Heart left ventricle (tissue), 16 donors: ENCODE results near the gene ALK. TPM values are rescaled to one million over a fixed set of nuclear protein-coding genes. Genes with fewer than 3 reads are reported as not detected.

Experiments used
- ATAC-seq, 4 donors: fragments of 200-7000 bp; cut with Tn5 transposase; one replicate each; pipeline ENCODE4 v1.9.1; 2020 to 2022; ENCODE audit warnings: moderate library complexity in 4 of 4, mild to moderate bottlenecking in 3 of 4, moderate number of reproducible peaks in 1 of 4
- DNase-seq, 5 donors: peaks; one replicate each; pipeline ENCODE4 v3.0.0-alpha.2; 2020
- H3K27ac ChIP-seq, 12 donors: fragments of 200-600 bp; sonication (generic) in 4 of 12; one replicate each; pipeline versions ENCODE4 v1.5.0 to v1.8.0; 2016 to 2022; ENCODE audit warnings: mild to moderate bottlenecking in 2 of 12
- H3K27me3 ChIP-seq, 9 donors: fragments of 200-600 bp; sonication (generic) in 2 of 9; one replicate each; pipeline versions ENCODE4 v1.5.1 to v1.8.0; 2016 to 2022; ENCODE audit warnings: mild to moderate bottlenecking in 3 of 9
- H3K36me3 ChIP-seq, 9 donors: fragments of 200-600 bp; sonication (generic) in 2 of 9; one replicate each; pipeline versions ENCODE4 v1.5.0 to v1.8.0; 2018 to 2022; ENCODE audit warnings: mild to moderate bottlenecking in 2 of 9
- H3K4me1 ChIP-seq, 12 donors: fragments of 200-600 bp; sonication (generic) in 4 of 12; one replicate each; pipeline versions ENCODE4 v1.5.0 to v1.8.0; 2016 to 2022; ENCODE audit warnings: mild to moderate bottlenecking in 3 of 12
- H3K4me3 ChIP-seq, 12 donors: fragments of 200-600 bp; sonication (generic) in 4 of 12; one replicate each; pipeline versions ENCODE4 v1.5.0 to v1.8.0; 2017 to 2022; ENCODE audit warnings: mild to moderate bottlenecking in 9 of 12, moderate library complexity in 4 of 12
- H3K9me3 ChIP-seq, 12 donors: fragments of 200-600 bp; sonication (generic) in 4 of 12; one replicate each; pipeline versions ENCODE4 v1.5.0 to v1.8.0; 2016 to 2022; ENCODE audit warnings: mild to moderate bottlenecking in 1 of 12
- CTCF ChIP-seq, 12 donors: fragments of 200-600 bp; sonication (generic) in 4 of 12; IDR thresholded peaks; one replicate each; pipeline versions ENCODE4 v1.5.0 to v1.8.0; 2018 to 2022; ENCODE audit warnings: antibody characterized with exemption in 12 of 12, mild to moderate bottlenecking in 5 of 12
- POLR2A ChIP-seq, 2 donors: fragments of 450-650 bp; IDR thresholded peaks; one replicate each; pipeline ENCODE4 v1.6.1; 2017; ENCODE audit warnings: antibody characterized with exemption in 2 of 2, mild to moderate bottlenecking in 2 of 2, moderate library complexity in 2 of 2
- WGBS, 4 donors: extraction: QIAGEN DNeasy Blood & Tissue Kit in 2 of 4; methylation state at CpG; one replicate each; pipeline versions ENCODE4 v1.1.5 to v1.1.7; 2013 to 2018; 5-methylcytosine and 5-hydroxymethylcytosine counted together
- intact Hi-C, 10 donors: fragments of 100-400 bp; cut with DNase I; formaldehyde crosslinking; loops; one replicate each; pipeline versions ENCODE4 v1.11.1 to v1.14.2; 2022
- polyA plus RNA-seq, 2 donors: library from polyadenylated mRNA; stranded (reverse); fragments of 200-250 nt; gene quantifications; one replicate each; pipeline ENCODE4 v1.2.3, GENCODE V29; 2013
- total RNA-seq, 9 donors: library from RNA; depleted of rRNA in 2 of 9; stranded (reverse); fragments of >200 nt in 2 of 9; fragmentation: NEBNext Ultra II Directional in 3 of 9; extraction: Animal tissue kit (Norgen Biotek cat#: 25700) in 3 of 9; gene quantifications; one replicate each; pipeline versions ENCODE4 v1.1.0 to v1.2.4, GENCODE V29; 2016 to 2023
- donor health status: ischemic (EF 13 %, LVEDD 7.1; RV severe dilation, severe dysfunction).
- donor health status: healthy with polysubstance abuse.
- donor health status: DM: no; HTN: yes; CAD: no.
- donor health status: DM: no; HTN: no; CAD: no.
- donor health status: ischemic (EF 25% LVEDD 6.9; RV normal size, moderate dysfunction).
- donor health status: ischemic (EF 25% LVEDD 5.7; RV mildly dilated, moderate dysfunction).
- donor health status: healthy.
- donor health status: DM: yes; HTN: yes; CAD: no.
- donor health status: ischemic (EF 35%, LVEDD 5.7; RV mildly dilated, moderate dysfunction).
- donor health status: nonischemic (EF 11% LVEDD 7.7; RV severe dilation, severe dysfunction).
- donor health status: DM: yes; HTN: yes; CAD: no.
- donor health status: PGD.
- donor health status: ischemic (EF 29% LVEDD 5.4; RV normal size, mild dysfunction).
- donor health status: nonischemic (EF 23%, LVEDD 6.1; RV moderate dilation, normal function).

ALK gene
- total and polyA plus RNA-seq, 11 donors, result 0.05 to 0.50 (median 0.13) TPM; not detected in 5

GRCh38 chr2:29615841-29616240, 305.5 kb downstream of the ALK start:
- TF ChIP-seq POLR2A (IDR thresholded peaks at IDR 0.05) (no peak), CTCF (IDR thresholded peaks at IDR 0.05) (no peak)
- Histone ChIP-seq H3K27ac (no peak overlapping the region), H3K36me3 (no peaks in the 10 kb centered on the region), H3K4me1 (no peaks in the 10 kb centered on the region), H3K27me3 (no peaks in the 10 kb centered on the region), H3K9me3 (no peaks in the 10 kb centered on the region), H3K4me3 (no peak overlapping the region)
- intact Hi-C loops, result no loop called here
- WGBS, 4 donors, result 75 to 77% (median 75%) methylated on average over 6 of the region's 6 CpGs
- ATAC-seq (no peak), DNase-seq (no peak)

- TF ChIP-seq POLR2A (IDR thresholded peaks at IDR 0.05) (no peak), CTCF (IDR thresholded peaks at IDR 0.05) (no peak)
- Histone ChIP-seq H3K4me1 (no peaks in the 10 kb centered on the region), H3K9me3 (no peaks in the 10 kb centered on the region), H3K4me3 (no peak overlapping the region), H3K27me3 (no peaks in the 10 kb centered on the region), H3K27ac (no peak overlapping the region), H3K36me3 (no peaks in the 10 kb centered on the region)
- DNase-seq (no peak), ATAC-seq (no peak)
- WGBS, 4 donors, result 86 to 89% (median 88%) methylated on average over 5 of the region's 5 CpGs
- intact Hi-C loops, result no loop called here
These were observed 306.2 kb downstream of the ALK start for GRCh38 chr2:29615183-29615582.

- no peaks in the 10 kb centered on the region for H3K27me3 ChIP-seq
- DNase-seq (no peak), ATAC-seq (no peak)
- 74 to 88% (median 79%) methylated on average over 6 of the region's 6 CpGs for WGBS, 4 donors
- H3K4me3 ChIP-seq, result no peak overlapping the region
- TF ChIP-seq CTCF (IDR thresholded peaks at IDR 0.05) (no peak), POLR2A (IDR thresholded peaks at IDR 0.05) (no peak)
- no peak overlapping the region for H3K27ac ChIP-seq
- H3K36me3 ChIP-seq, result no peaks in the 10 kb centered on the region
- intact Hi-C loops, result no loop called here
- no peaks in the 10 kb centered on the region for H3K4me1 ChIP-seq
- H3K9me3 ChIP-seq, result no peaks in the 10 kb centered on the region
These were observed 307.0 kb downstream of the ALK start for GRCh38 chr2:29614295-29614830.

DNA sequence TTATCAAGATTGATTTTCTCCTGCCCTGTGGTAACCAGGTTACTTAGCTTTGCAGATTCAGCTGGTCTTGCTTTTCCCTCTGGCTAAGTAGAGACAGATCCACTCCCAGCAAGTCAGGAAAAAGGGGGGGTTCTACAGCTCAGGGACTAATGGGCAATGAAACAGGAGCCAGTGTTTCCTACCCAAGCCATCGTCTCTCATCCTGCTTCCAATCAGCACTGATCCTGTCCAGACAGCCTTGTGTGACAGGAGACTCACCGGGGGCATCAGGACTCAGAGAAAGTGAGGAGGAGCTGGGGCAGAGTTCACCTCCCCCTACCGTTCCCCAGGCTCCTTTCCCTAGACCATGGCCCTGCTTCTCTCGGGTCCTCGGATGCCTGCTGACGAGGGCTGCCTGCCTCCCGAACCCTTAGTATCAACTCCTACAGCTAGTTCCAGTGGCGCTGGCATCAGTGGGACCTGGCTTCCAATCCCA, 307.6 kb downstream of the ALK start:
- no peaks in the 10 kb centered on the region for H3K27me3 ChIP-seq
- 61 to 73% (median 66%) methylated on average over 7 to 8 of the region's 8 CpGs for WGBS, 4 donors
- DNase-seq (no peak), ATAC-seq (no peak)
- H3K27ac ChIP-seq, result no peak overlapping the region
- intact Hi-C loops, result no loop called here
- no peaks in the 10 kb centered on the region for H3K4me1 ChIP-seq
- no peak for TF ChIP-seq CTCF (IDR thresholded peaks at IDR 0.05)
- TF ChIP-seq POLR2A (IDR thresholded peaks at IDR 0.05), result no peak
- no peak overlapping the region for H3K4me3 ChIP-seq
- H3K36me3 ChIP-seq, result no peaks in the 10 kb centered on the region
- no peaks in the 10 kb centered on the region for H3K9me3 ChIP-seq
